H54 (cell line): Measurements from ENCODE around the gene REPS2.
"Not testable (repeated sequence)": the region's sequence is repeated elsewhere in the genome, so short reads cannot be mapped to it uniquely, and the experiment has no call there.

Source experiments
- DNase-seq: peaks from one replicate; pipeline ENCODE4 v3.0.0; 2011; ENCODE audit warnings: low spot score, mixed read lengths; ENCODE audit not compliant: insufficient read length
- FAIRE-seq: peaks from 3 replicates; lab custom pipeline; 2011; peaks lifted over from hg19 to GRCh38; lab: Jason Lieb, UNC
- POLR2A ChIP-seq: IDR thresholded peaks from 2 replicates; pipeline ENCODE4 v1.6.1; 2011; ENCODE audit warnings: low read depth, mild to moderate bottlenecking, low read length

Gene REPS2

GRCh38 chrX:16931855-16932575, 14.4 kb upstream of the REPS2 start:
- DNase-seq (no peak), FAIRE-seq (no peak)
- no peak for TF ChIP-seq POLR2A

GRCh38 chrX:16934185-16934584, 12.3 kb upstream of the REPS2 start:
- no peak for FAIRE-seq
- TF ChIP-seq POLR2A = no peak
- DNase-seq = no peak

GRCh38 chrX:16946971-16947562, 609 bp downstream of the REPS2 start:
- no peak for FAIRE-seq
- TF ChIP-seq POLR2A = no peak
- no peak for DNase-seq

- no peak for TF ChIP-seq POLR2A
- FAIRE-seq = no peak
Measured at GRCh38 chrX:16950423-16950822, 4.0 kb downstream of the REPS2 start.

GRCh38 chrX:16953606-16954211, 7.3 kb downstream of the REPS2 start:
- FAIRE-seq = no peak
- no peak for DNase-seq
- TF ChIP-seq POLR2A = no peak

More at GRCh38 chrX:16950423-16950822, 4.0 kb downstream of the REPS2 start:
- DNase-seq = no peak

GRCh38 chrX:16957751-16958150, 11.3 kb downstream of the REPS2 start:
- no peak for FAIRE-seq
- DNase-seq = no peak
- no peak for TF ChIP-seq POLR2A

- DNase-seq = no peak
- no peak for TF ChIP-seq POLR2A
- no peak for FAIRE-seq
Measured at GRCh38 chrX:16958356-16958755, 11.9 kb downstream of the REPS2 start.

GRCh38 chrX:16962661-16963060, 16.2 kb downstream of the REPS2 start:
- not testable (repeated sequence) for FAIRE-seq, DNase-seq

GRCh38 chrX:16963216-16963615, 16.8 kb downstream of the REPS2 start:
- DNase-seq (no peak), FAIRE-seq (no peak)
- TF ChIP-seq POLR2A = no peak

- not testable (repeated sequence) for FAIRE-seq, DNase-seq
Measured at GRCh38 chrX:16964976-16965375, 18.5 kb downstream of the REPS2 start.

GRCh38 chrX:16966752-16967448, 20.4 kb downstream of the REPS2 start:
- no peak for TF ChIP-seq POLR2A

GRCh38 chrX:16968753-16969152, 22.3 kb downstream of the REPS2 start:
- not testable (repeated sequence) for FAIRE-seq, DNase-seq

More at GRCh38 chrX:16966752-16967448, 20.4 kb downstream of the REPS2 start:
- no peak for FAIRE-seq
- no peak for DNase-seq

GRCh38 chrX:16970977-16971376, 24.5 kb downstream of the REPS2 start:
- DNase-seq (no peak), FAIRE-seq (no peak)
- TF ChIP-seq POLR2A = no peak

- no peak for TF ChIP-seq POLR2A
- FAIRE-seq = no peak
Measured at GRCh38 chrX:16971694-16972093, 25.2 kb downstream of the REPS2 start.

More at GRCh38 chrX:16971694-16972093, 25.2 kb downstream of the REPS2 start:
- no peak for DNase-seq
